IMR-90 (cell line): ENCODE measurements around the gene XRCC5.

Experiments
- CEBPB ChIP-seq: IDR thresholded peaks from 2 replicates; pipeline ENCODE4 v1.6.1; 2012; ENCODE audit warnings: low read depth, low read length, improper control_type of control experiment
- CTCF ChIP-seq: conservative IDR thresholded peaks from 2 replicates; pipeline ENCODE4 v1.5.1; 2012; ENCODE audit warnings: mild to moderate bottlenecking, low read depth, low read length, improper control_type of control experiment
- MAFK ChIP-seq: IDR thresholded peaks from 2 replicates; pipeline ENCODE4 v1.6.1; 2012; ENCODE audit warnings: low read depth, low read length, improper control_type of control experiment
- MAZ ChIP-seq: IDR thresholded peaks from 2 replicates; pipeline ENCODE4 v1.6.1; 2012; ENCODE audit warnings: low read depth, mild to moderate bottlenecking, low read length, improper control_type of control experiment, moderate library complexity, borderline replicate concordance
- MXI1 ChIP-seq: IDR thresholded peaks from 2 replicates; pipeline ENCODE4 v1.6.1; 2012; ENCODE audit warnings: low read depth, mild to moderate bottlenecking, low read length, moderate library complexity, borderline replicate concordance
- NFE2L2 ChIP-seq: fragments of 150-350 bp; IDR thresholded peaks from 2 replicates; pipeline ENCODE4 v1.6.1; 2016; ENCODE audit warnings: low read depth, mild to moderate bottlenecking, low read length
- POLR2A ChIP-seq: IDR thresholded peaks from 2 replicates; pipeline ENCODE4 v1.6.1; 2012; ENCODE audit warnings: mild to moderate bottlenecking, low read depth, low read length
- RCOR1 ChIP-seq: IDR thresholded peaks from 2 replicates; pipeline ENCODE4 v1.6.1; 2012; ENCODE audit warnings: mild to moderate bottlenecking, low read length, improper control_type of control experiment; ENCODE audit not compliant: insufficient replicate concordance
- USF2 ChIP-seq: fragments of 150-350 bp; IDR thresholded peaks from 2 replicates; pipeline ENCODE4 v1.6.1; 2017; ENCODE audit warnings: mild to moderate bottlenecking, antibody characterized with exemption, low read length, low read depth

- TF ChIP-seq USF2 (no peak), CTCF (no peak), CEBPB (no peak), MAZ (no peak), RCOR1 (no peak), POLR2A (no peak), MXI1 (no peak), MAFK (no peak), NFE2L2 (no peak)
Observed at GRCh38 chr2:216183462-216183861, 74.3 kb downstream of the XRCC5 start.
